ENCODE measurements around the gene PPP6C.

Gene PPP6C

GRCh38 chr9:125160750-125161149 lies 28.9 kb downstream of the PPP6C start:
- Histone ChIP-seq H3K4me2 (ENCODE audit: low read depth, low read length) (no peak overlapping the region), H3K4me1 (ENCODE audit: low read length) (no peaks in the 10 kb centered on the region), H3K9me3 (replicated peaks; ENCODE audit: insufficient read depth, low read length) (no peaks in the 10 kb centered on the region), H3K27me3 (replicated peaks; ENCODE audit: insufficient read depth, low read length) (no peaks in the 10 kb centered on the region), H3K9me2 (replicated peaks; ENCODE audit: insufficient read depth, low read length) (no peaks in the 10 kb centered on the region), H3K4me3 (ENCODE audit: low read length) (no peak overlapping the region), H3K79me2 (ENCODE audit: low read length) (peaks cover 17% of the 10 kb centered on the region), H2AFZ (ENCODE audit: low read length) (no peak overlapping the region), H3K27ac (ENCODE audit: low read length) (no peak overlapping the region), H3F3A (ENCODE audit: insufficient read depth, low read length) (no peaks in the 10 kb centered on the region), H4K20me1 (ENCODE audit: insufficient read depth, low read length) (no peaks in the 10 kb centered on the region), H3K36me3 (replicated peaks; ENCODE audit: insufficient read depth, low read length) (no peaks in the 10 kb centered on the region), H3K9ac (ENCODE audit: low read length) (no peak overlapping the region)
- no peak for DNase-seq
- TF ChIP-seq, protein P1, sequence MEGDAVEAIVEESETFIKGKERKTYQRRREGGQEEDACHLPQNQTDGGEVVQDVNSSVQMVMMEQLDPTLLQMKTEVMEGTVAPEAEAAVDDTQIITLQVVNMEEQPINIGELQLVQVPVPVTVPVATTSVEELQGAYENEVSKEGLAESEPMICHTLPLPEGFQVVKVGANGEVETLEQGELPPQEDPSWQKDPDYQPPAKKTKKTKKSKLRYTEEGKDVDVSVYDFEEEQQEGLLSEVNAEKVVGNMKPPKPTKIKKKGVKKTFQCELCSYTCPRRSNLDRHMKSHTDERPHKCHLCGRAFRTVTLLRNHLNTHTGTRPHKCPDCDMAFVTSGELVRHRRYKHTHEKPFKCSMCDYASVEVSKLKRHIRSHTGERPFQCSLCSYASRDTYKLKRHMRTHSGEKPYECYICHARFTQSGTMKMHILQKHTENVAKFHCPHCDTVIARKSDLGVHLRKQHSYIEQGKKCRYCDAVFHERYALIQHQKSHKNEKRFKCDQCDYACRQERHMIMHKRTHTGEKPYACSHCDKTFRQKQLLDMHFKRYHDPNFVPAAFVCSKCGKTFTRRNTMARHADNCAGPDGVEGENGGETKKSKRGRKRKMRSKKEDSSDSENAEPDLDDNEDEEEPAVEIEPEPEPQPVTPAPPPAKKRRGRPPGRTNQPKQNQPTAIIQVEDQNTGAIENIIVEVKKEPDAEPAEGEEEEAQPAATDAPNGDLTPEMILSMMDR (IDR thresholded peaks at IDR 0.05; ENCODE audit: low read length) = no peak
- no peak for TF ChIP-seq EZH2 (optimal IDR thresholded peaks at IDR 0.05; ENCODE audit: low read depth, low read length)
- TF ChIP-seq EZH2phosphoT487 (IDR thresholded peaks at IDR 0.05; ENCODE audit: low read length) = no peak

DNA sequence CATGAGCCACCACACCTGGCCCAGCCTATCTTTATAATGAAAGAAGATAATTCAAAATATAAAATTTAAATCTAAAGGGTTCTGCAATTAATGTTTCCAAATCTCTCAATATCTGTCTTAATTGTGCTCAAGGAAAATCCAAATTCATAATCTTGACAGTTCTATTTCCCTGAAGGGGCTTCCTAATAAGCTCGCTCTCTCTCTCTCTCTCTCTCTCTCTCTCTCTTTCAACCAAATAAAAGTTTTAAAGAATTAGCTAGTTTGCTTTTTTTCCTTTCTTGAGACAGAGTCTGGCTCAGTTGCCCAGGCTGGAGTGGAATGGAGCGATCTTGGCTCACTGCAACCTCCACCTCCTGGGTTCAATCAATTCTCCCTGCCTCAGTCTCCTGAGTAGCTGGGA lies 33.1 kb downstream of the PPP6C start:
- H3F3A ChIP-seq (ENCODE audit: insufficient read depth, low read length) = no peaks in the 10 kb centered on the region

DNA sequence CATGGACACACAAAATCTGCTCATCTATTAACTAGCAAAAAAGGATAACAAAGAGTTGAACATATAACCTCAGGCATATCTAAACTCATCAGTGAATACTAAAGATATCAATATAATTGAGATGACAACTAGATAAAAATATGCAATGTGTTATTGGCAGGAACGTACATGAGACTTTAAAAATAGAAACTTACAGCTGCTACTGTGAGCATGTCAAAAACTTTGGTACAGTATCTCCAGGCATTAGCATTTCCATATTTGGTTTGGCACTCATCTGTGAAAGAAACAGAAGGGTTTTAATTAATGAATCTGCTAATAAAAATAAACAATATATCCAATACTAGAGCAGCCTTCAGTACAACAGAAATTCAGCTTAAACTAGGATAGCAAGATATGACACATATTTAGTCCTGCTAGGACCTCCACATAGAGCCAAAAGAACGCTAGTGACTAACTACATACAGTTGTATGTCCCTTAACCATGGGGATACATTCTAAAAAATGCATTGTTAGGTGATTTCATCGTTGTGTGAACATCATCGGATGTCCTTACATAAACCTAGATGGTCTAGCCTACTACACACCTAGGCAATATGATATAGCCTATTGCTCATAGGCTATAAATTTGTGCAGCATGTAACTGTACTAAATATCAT lies 35.8 kb downstream of the PPP6C start:
- no peak for TF ChIP-seq EZH2phosphoT487 (IDR thresholded peaks at IDR 0.05; ENCODE audit: low read length)
- TF ChIP-seq, protein P1 (IDR thresholded peaks at IDR 0.05; ENCODE audit: low read length) = no peak
- TF ChIP-seq EZH2 (optimal IDR thresholded peaks at IDR 0.05; ENCODE audit: low read depth, low read length) = no peak
- H3K79me2 ChIP-seq (ENCODE audit: low read length) = no peaks in the 10 kb centered on the region
- H3K4me1 ChIP-seq (ENCODE audit: low read length) = no peaks in the 10 kb centered on the region
- no peak overlapping the region for H3K4me2 ChIP-seq (ENCODE audit: low read depth, low read length)
- no peaks in the 10 kb centered on the region for H3K9me3 ChIP-seq (replicated peaks; ENCODE audit: insufficient read depth, low read length)
- H2AFZ ChIP-seq (ENCODE audit: low read length) = no peak overlapping the region
- no peaks in the 10 kb centered on the region for H3F3A ChIP-seq (ENCODE audit: insufficient read depth, low read length)
- H3K9me2 ChIP-seq (replicated peaks; ENCODE audit: insufficient read depth, low read length) = no peaks in the 10 kb centered on the region
- no peak overlapping the region for H3K4me3 ChIP-seq (ENCODE audit: low read length)
- H3K27ac ChIP-seq (ENCODE audit: low read length) = no peak overlapping the region
- no peak for DNase-seq
- no peak overlapping the region for H3K9ac ChIP-seq (ENCODE audit: low read length)
- H3K36me3 ChIP-seq (replicated peaks; ENCODE audit: insufficient read depth, low read length) = peaks cover 4% of the 10 kb centered on the region; the same call in 1 of the 2 replicates
- H3K27me3 ChIP-seq (replicated peaks; ENCODE audit: insufficient read depth, low read length) = no peaks in the 10 kb centered on the region
- H4K20me1 ChIP-seq (ENCODE audit: insufficient read depth, low read length) = no peaks in the 10 kb centered on the region

More for the DNA sequence above, 33.1 kb downstream of the PPP6C start:
- no peak overlapping the region for H2AFZ ChIP-seq (ENCODE audit: low read length)
- no peak overlapping the region for H3K4me3 ChIP-seq (ENCODE audit: low read length)
- H3K9me2 ChIP-seq (replicated peaks; ENCODE audit: insufficient read depth, low read length) = no peaks in the 10 kb centered on the region
- H3K27ac ChIP-seq (ENCODE audit: low read length) = no peak overlapping the region
- peaks cover 10% of the 10 kb centered on the region for H3K79me2 ChIP-seq (ENCODE audit: low read length)
- H4K20me1 ChIP-seq (ENCODE audit: insufficient read depth, low read length) = no peaks in the 10 kb centered on the region
- TF ChIP-seq EZH2 (optimal IDR thresholded peaks at IDR 0.05; ENCODE audit: low read depth, low read length) (no peak), EZH2phosphoT487 (IDR thresholded peaks at IDR 0.05; ENCODE audit: low read length) (no peak)
- TF ChIP-seq, protein P1 (IDR thresholded peaks at IDR 0.05; ENCODE audit: low read length) = no peak
- H3K27me3 ChIP-seq (replicated peaks; ENCODE audit: insufficient read depth, low read length) = no peaks in the 10 kb centered on the region
- peaks cover 4% of the 10 kb centered on the region; the same call in 1 of the 2 replicates for H3K36me3 ChIP-seq (replicated peaks; ENCODE audit: insufficient read depth, low read length)
- DNase-seq = no peak
- no peaks in the 10 kb centered on the region for H3K9me3 ChIP-seq (replicated peaks; ENCODE audit: insufficient read depth, low read length)
- H3K4me1 ChIP-seq (ENCODE audit: low read length) = no peaks in the 10 kb centered on the region
- no peak overlapping the region for H3K9ac ChIP-seq (ENCODE audit: low read length)
- H3K4me2 ChIP-seq (ENCODE audit: low read depth, low read length) = no peak overlapping the region

All from MM.1S (cell line).